ENCODE data around the gene FGF8.

FGF8 gene

DNA sequence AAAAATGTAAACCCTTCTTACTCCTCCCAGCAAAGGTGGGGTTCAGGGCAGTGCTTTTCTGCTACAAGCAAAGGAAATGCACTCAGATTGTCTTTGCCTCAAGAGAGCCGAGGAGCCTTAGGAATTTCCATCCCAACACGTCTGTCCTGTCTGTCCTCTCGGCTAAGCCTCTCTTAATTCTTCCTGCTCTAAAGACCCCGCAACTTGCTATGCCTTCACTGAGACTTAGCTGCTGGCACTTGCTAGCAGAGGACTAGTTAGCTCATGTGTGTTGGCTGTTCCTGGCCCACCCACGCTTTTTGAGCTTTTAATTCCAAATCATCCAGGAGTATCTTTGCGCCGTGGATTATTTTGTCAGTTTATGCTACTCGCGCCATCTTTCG, 7.8 kb upstream of the FGF8 start:
- peak; percentile 25 for ATAC-seq
- 0 out of 2 replicates have a peak, but pooled peaks have one; percentile 47 for TF ChIP-seq GLIS3 (CRISPR knock-in tag; IDR thresholded peaks at IDR 0.05)
- TF ChIP-seq, protein P1, sequence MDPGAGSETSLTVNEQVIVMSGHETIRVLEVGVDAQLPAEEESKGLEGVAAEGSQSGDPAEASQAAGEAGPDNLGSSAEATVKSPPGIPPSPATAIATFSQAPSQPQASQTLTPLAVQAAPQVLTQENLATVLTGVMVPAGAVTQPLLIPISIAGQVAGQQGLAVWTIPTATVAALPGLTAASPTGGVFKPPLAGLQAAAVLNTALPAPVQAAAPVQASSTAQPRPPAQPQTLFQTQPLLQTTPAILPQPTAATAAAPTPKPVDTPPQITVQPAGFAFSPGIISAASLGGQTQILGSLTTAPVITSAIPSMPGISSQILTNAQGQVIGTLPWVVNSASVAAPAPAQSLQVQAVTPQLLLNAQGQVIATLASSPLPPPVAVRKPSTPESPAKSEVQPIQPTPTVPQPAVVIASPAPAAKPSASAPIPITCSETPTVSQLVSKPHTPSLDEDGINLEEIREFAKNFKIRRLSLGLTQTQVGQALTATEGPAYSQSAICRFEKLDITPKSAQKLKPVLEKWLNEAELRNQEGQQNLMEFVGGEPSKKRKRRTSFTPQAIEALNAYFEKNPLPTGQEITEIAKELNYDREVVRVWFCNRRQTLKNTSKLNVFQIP (CRISPR knock-in tag; IDR thresholded peaks at IDR 0.05; ENCODE audit: borderline replicate concordance, low read depth) = no peak

DNA sequence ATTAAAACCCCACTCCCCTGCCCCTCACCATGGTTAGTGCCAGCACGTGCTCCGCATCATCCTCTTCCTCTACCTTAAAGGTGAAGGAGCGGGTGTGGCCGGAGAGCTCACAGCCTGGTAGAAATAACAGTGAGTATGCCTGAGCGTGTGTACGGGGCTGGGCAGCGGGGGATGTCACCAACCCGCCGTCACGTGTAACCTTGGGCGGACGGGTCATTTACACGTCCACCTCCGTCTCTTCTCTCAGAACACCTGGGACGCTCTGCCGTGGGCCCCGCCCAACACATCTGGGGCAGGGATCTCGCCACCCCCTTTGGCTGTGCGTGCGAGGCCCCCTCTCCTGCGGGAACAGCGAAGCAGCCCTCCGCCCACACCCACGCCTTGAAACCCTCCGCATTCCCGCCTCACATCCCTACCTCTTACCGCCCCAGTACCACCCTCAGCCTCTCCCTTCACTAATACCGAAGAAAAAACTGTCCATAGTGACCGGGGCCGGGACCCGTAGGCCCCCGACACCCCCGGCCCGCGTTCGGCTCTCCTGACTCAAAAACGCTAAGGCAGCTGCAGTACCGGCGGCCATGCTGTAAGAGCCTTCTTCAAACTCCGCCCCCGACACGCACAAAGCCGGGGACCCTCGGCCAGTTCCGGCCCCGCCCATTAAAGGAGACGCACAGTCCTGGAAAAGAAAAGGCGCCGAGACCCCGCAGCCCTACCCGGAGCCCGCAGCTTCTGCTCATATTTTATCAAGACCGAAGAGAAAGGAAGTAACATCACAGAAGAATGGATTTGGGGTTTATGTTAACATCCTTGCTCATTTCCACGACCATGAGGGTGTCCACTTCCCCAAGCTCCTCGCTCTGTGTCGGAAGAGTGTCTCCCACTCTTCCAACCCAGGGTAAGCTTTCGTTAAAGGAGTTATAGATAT, 7.2 kb upstream of the FGF8 start, which contains the start of gene NPM3:
NPM3 (minus strand) TSS at position 636 of the 925 bp plus-strand sequence; CDS start at position 580, 56 bp downstream.
- no peak for TF ChIP-seq ZC3H10 (CRISPR knock-in tag; IDR thresholded peaks at IDR 0.05)
- TF ChIP-seq GLIS3 (CRISPR knock-in tag; IDR thresholded peaks at IDR 0.05) = 0 out of 2 replicates have a peak, but pooled peaks have one; percentile 21
- no peak for TF ChIP-seq ZFP3 (CRISPR knock-in tag; IDR thresholded peaks at IDR 0.05)
- peak; percentile 92 for ATAC-seq

DNA sequence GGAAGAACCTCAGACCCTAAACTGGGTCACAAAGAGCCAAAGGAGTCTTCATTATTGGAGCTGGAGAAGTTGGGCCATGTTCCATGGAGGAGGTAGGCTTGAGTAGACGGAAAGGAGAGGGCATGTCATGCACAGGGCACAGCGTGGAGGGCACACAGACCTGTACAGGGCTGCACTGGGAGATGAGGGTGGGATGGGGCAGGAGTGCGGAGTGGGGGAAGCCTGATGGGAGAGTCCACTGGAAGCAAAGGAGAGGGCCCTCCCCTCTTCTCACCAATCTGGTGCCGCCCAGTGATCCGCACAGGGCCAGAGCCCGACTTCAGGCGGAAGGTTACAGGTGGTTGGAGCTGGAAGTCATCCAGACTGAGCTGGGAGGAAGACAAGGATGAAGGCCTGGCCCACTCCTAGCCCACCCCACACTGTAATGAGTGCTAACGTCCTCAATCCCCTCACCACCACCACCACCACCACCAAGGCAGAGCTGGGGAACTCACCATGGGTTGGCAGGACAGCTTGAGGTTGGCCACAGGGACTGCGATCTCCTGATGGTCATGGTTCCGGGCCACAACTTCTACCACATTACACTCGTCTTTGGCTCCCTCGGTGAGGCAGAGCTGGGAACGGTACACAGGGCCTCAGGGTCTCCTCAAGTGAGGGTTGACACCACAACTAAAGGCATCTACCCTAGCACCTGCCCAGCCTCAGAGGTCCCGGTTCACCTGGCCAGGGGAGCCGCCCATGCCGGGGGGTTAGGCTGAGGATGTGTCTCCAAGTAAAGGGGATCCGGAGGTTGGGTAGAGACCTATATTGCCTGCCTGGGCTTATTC, 6.3 kb upstream of the FGF8 start:
- peak; percentile 1; the same call in 1 of the 3 replicates for ATAC-seq
- no peak for TF ChIP-seq ZNF70 (CRISPR knock-in tag; IDR thresholded peaks at IDR 0.05)

DNA sequence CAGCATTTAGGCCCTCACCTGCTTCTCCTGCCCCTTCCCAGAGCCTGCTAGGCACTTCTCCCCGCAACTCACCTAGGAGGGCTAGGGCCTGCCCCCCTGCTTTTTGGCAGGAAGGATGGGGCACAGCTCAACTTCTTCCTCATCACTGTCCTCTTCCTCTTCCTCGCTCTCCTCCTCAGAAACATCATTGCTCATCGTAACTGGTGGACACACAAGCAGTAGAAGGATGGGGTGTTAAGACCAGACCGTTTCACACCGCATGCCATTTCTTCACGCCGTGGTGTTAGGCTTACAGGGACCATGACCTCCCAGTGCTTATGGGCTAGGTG, 5.7 kb upstream of the FGF8 start:
- no peak for ATAC-seq
- TF ChIP-seq, protein P2, sequence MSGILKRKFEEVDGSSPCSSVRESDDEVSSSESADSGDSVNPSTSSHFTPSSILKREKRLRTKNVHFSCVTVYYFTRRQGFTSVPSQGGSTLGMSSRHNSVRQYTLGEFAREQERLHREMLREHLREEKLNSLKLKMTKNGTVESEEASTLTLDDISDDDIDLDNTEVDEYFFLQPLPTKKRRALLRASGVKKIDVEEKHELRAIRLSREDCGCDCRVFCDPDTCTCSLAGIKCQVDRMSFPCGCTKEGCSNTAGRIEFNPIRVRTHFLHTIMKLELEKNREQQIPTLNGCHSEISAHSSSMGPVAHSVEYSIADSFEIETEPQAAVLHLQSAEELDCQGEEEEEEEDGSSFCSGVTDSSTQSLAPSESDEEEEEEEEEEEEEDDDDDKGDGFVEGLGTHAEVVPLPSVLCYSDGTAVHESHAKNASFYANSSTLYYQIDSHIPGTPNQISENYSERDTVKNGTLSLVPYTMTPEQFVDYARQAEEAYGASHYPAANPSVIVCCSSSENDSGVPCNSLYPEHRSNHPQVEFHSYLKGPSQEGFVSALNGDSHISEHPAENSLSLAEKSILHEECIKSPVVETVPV (CRISPR knock-in tag; IDR thresholded peaks at IDR 0.05) = no peak

DNA sequence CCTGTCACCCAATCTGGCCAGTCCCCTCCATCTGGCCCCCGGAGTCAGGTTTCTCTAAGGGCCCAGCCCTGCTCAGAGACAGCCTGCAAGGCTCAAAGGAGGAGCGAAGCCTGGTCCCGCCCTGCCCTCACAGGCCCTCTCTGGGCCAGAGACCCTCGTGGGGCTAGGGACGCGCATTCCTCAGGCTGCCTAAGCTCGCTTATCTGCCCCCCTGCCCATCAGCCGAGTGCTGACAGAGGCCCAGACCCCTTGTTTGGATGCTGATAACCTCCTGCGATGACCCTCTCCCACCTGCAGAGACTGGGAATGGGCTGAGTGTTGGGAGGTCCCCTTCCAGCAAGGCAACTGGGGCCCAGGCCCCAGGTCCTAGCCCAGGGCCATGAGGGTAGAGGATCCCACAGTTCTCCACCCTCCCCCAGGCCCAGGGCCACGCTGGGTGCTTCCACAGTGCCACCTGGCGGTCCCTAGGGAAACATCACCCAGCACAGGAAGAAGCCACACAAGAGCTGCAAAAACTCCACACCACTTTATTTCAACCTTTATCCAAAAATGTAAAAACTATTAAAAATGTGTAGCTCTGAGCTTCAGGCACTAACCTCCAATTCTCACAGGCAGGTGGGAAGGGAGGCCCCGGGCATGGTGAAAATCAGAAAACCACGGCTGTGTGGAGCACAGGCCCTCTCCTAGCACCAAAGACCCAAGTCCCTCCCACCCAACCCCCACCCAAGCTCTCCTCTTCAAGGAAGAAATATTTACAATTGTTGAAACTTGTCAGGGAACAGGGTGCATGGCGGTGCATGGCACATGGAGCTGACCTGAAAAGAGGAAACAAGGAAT, 5.1 kb upstream of the FGF8 start:
- TF ChIP-seq ZC3H10 (CRISPR knock-in tag; IDR thresholded peaks at IDR 0.05) (no peak), OSR1 (CRISPR knock-in tag; IDR thresholded peaks at IDR 0.05) (no peak), ZNF70 (CRISPR knock-in tag; IDR thresholded peaks at IDR 0.05) (no peak), RARB (CRISPR knock-in tag; IDR thresholded peaks at IDR 0.05) (no peak), TOX (CRISPR knock-in tag; IDR thresholded peaks at IDR 0.05; ENCODE audit: borderline replicate concordance) (no peak), ZFP3 (CRISPR knock-in tag; IDR thresholded peaks at IDR 0.05) (no peak), PPARA (CRISPR knock-in tag; IDR thresholded peaks at IDR 0.05; ENCODE audit: borderline replicate concordance) (no peak), ZNF565 (CRISPR knock-in tag; conservative IDR thresholded peaks at IDR 0.05; ENCODE audit: low read depth) (no peak), GLIS3 (CRISPR knock-in tag; IDR thresholded peaks at IDR 0.05) (no peak), BACH2 (CRISPR knock-in tag; IDR thresholded peaks at IDR 0.05; ENCODE audit: borderline replicate concordance) (no peak), CSDC2 (CRISPR knock-in tag; IDR thresholded peaks at IDR 0.05) (no peak), SNAI2 (CRISPR knock-in tag; IDR thresholded peaks at IDR 0.05) (no peak), ZNF8 (CRISPR knock-in tag; IDR thresholded peaks at IDR 0.05) (no peak), TCF4 (CRISPR knock-in tag; IDR thresholded peaks at IDR 0.05; ENCODE audit: borderline replicate concordance) (no peak)
- TF ChIP-seq, protein P2 (CRISPR knock-in tag; IDR thresholded peaks at IDR 0.05) = no peak
- TF ChIP-seq, protein P3, sequence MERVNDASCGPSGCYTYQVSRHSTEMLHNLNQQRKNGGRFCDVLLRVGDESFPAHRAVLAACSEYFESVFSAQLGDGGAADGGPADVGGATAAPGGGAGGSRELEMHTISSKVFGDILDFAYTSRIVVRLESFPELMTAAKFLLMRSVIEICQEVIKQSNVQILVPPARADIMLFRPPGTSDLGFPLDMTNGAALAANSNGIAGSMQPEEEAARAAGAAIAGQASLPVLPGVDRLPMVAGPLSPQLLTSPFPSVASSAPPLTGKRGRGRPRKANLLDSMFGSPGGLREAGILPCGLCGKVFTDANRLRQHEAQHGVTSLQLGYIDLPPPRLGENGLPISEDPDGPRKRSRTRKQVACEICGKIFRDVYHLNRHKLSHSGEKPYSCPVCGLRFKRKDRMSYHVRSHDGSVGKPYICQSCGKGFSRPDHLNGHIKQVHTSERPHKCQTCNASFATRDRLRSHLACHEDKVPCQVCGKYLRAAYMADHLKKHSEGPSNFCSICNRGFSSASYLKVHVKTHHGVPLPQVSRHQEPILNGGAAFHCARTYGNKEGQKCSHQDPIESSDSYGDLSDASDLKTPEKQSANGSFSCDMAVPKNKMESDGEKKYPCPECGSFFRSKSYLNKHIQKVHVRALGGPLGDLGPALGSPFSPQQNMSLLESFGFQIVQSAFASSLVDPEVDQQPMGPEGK (CRISPR knock-in tag; IDR thresholded peaks at IDR 0.05; ENCODE audit: borderline replicate concordance) = no peak
- TF ChIP-seq, protein P4, sequence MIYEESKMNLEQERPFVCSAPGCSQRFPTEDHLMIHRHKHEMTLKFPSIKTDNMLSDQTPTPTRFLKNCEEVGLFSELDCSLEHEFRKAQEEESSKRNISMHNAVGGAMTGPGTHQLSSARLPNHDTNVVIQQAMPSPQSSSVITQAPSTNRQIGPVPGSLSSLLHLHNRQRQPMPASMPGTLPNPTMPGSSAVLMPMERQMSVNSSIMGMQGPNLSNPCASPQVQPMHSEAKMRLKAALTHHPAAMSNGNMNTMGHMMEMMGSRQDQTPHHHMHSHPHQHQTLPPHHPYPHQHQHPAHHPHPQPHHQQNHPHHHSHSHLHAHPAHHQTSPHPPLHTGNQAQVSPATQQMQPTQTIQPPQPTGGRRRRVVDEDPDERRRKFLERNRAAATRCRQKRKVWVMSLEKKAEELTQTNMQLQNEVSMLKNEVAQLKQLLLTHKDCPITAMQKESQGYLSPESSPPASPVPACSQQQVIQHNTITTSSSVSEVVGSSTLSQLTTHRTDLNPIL (CRISPR knock-in tag; IDR thresholded peaks at IDR 0.05; ENCODE audit: low read depth) = no peak
- TF ChIP-seq, protein P5, sequence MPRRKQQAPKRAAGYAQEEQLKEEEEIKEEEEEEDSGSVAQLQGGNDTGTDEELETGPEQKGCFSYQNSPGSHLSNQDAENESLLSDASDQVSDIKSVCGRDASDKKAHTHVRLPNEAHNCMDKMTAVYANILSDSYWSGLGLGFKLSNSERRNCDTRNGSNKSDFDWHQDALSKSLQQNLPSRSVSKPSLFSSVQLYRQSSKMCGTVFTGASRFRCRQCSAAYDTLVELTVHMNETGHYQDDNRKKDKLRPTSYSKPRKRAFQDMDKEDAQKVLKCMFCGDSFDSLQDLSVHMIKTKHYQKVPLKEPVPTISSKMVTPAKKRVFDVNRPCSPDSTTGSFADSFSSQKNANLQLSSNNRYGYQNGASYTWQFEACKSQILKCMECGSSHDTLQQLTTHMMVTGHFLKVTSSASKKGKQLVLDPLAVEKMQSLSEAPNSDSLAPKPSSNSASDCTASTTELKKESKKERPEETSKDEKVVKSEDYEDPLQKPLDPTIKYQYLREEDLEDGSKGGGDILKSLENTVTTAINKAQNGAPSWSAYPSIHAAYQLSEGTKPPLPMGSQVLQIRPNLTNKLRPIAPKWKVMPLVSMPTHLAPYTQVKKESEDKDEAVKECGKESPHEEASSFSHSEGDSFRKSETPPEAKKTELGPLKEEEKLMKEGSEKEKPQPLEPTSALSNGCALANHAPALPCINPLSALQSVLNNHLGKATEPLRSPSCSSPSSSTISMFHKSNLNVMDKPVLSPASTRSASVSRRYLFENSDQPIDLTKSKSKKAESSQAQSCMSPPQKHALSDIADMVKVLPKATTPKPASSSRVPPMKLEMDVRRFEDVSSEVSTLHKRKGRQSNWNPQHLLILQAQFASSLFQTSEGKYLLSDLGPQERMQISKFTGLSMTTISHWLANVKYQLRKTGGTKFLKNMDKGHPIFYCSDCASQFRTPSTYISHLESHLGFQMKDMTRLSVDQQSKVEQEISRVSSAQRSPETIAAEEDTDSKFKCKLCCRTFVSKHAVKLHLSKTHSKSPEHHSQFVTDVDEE (CRISPR knock-in tag; IDR thresholded peaks at IDR 0.05) = no peak
- peak; percentile 64 for ATAC-seq
